ENCODE measurements around the gene BICRA. TPM values are rescaled to one million over a fixed set of nuclear protein-coding genes. Genes with fewer than 3 reads are reported as not detected.

Gene BICRA
- total RNA-seq, 1 donor from 2014 or later = 7.8 TPM

DNA sequence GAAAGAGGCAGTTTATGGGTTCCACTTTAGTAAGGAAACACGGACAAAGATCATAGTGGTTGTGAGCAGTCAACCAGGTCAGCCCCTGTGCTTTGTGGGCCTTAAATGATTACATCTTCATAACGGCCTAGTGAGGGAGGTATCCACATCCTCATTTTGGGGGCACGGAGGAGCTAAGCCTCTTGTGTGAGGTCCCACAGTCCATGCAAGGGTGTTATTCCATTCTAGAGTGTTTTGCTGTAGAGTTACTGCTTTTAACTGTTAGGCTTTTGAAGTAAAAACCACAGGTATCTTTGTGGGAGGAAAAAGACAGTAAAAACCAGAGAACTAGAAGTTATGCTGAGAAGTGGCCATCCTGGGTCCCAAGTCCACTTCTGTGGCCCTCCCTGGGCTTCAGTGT, 140.4 kb downstream of the BICRA start:
- Histone ChIP-seq H3K9me3 (replicated peaks) (no peaks in the 10 kb centered on the region), H3K4me1 (peaks cover 33% of the 10 kb centered on the region), H3K36me3 (peaks cover 72% of the 10 kb centered on the region), H3K27ac (replicated peaks) (no peak overlapping the region), H3K27me3 (ENCODE audit: low read depth) (no peaks in the 10 kb centered on the region), H3K4me3 (no peak overlapping the region)
- no peak for DNase-seq
- intact Hi-C loops (cut with micrococcal nuclease) = no loop called here
- TF ChIP-seq, protein P1, sequence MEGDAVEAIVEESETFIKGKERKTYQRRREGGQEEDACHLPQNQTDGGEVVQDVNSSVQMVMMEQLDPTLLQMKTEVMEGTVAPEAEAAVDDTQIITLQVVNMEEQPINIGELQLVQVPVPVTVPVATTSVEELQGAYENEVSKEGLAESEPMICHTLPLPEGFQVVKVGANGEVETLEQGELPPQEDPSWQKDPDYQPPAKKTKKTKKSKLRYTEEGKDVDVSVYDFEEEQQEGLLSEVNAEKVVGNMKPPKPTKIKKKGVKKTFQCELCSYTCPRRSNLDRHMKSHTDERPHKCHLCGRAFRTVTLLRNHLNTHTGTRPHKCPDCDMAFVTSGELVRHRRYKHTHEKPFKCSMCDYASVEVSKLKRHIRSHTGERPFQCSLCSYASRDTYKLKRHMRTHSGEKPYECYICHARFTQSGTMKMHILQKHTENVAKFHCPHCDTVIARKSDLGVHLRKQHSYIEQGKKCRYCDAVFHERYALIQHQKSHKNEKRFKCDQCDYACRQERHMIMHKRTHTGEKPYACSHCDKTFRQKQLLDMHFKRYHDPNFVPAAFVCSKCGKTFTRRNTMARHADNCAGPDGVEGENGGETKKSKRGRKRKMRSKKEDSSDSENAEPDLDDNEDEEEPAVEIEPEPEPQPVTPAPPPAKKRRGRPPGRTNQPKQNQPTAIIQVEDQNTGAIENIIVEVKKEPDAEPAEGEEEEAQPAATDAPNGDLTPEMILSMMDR (IDR thresholded peaks at IDR 0.05; ENCODE audit: borderline replicate concordance) = no peak

DNA sequence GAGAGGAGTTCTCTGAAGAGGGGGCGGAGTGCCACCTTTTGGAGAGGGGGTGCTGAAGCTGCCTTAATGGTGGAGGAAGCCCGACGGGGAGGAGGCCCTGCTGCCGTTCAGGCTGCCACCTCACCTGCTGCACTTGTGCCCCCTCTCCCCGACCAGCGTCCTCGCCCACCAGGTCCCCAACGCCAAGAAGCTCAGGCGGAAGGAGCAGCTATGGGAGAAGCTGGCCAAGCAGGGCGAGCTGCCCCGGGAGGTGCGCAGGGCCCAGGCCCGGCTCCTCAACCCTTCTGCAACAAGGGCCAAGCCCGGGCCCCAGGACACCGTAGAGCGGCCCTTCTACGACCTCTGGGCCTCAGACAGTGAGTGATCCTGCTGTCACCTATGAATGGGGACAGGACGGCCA, 141.8 kb downstream of the BICRA start:
- Histone ChIP-seq H3K36me3 (peaks cover 87% of the 10 kb centered on the region), H3K4me1 (peaks cover 21% of the 10 kb centered on the region), H3K9me3 (replicated peaks) (no peaks in the 10 kb centered on the region), H3K4me3 (no peak overlapping the region), H3K27me3 (ENCODE audit: low read depth) (no peaks in the 10 kb centered on the region), H3K27ac (replicated peaks) (no peak overlapping the region)
- TF ChIP-seq, protein P1 (IDR thresholded peaks at IDR 0.05; ENCODE audit: borderline replicate concordance) = no peak
- intact Hi-C loops (cut with micrococcal nuclease) = no loop called here
- DNase-seq = no peak

DNA sequence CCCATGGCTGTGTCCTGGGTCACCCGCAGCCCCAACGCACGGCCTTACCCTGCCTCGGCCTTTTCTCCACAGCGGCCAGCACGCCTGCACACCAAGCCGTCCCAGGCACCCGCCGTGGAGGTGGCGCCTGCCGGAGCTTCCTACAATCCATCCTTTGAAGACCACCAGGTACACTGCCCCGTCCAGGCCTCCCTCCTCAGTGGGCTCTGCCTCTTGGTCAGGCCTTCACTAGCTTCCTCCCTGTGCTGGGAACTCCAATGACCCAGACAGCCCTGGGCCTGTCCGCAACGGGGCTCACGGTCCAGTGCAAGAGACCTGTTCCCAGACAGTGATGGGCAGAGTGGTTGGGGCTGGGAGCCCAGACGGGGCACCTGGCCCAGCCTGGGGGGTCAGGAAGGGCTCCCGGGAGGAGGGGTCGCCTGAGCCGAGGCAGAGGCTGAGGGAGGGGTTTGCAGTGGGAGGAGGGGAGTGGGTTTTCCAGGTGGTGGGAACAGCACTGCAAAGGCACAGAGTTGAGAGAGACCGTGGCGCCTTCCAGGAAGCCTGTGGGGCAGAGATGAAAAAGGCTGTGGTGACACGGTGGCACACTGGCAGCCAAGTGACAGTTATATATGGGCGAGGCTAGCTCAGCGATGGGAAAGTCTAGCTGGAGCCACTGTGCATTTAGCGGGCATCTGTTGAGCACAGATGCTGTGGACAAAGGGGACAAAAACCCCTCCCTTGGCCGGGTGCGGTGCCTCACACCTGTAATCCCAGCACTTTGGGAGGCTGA, 143.7 kb downstream of the BICRA start:
- intact Hi-C loops (cut with micrococcal nuclease) = no loop called here
- Histone ChIP-seq H3K4me1 (peaks cover 7% of the 10 kb centered on the region), H3K27ac (replicated peaks) (no peak overlapping the region), H3K4me3 (no peak overlapping the region), H3K36me3 (peaks cover 98% of the 10 kb centered on the region), H3K27me3 (ENCODE audit: low read depth) (no peaks in the 10 kb centered on the region), H3K9me3 (replicated peaks) (no peaks in the 10 kb centered on the region)
- TF ChIP-seq, protein P1 (IDR thresholded peaks at IDR 0.05; ENCODE audit: borderline replicate concordance) = no peak
- no peak for DNase-seq

Other genes starting within 250 kb of the BICRA start
- gene MEIS3, start 189.6 kb upstream of the BICRA start, total RNA-seq = 3.2 TPM
- gene SLC8A2, start 137.2 kb upstream of the BICRA start, total RNA-seq = 0.30 TPM
- 10.9 TPM for gene KPTN, start 124.9 kb upstream of the BICRA start, total RNA-seq
- gene NAPA, start 94.1 kb upstream of the BICRA start, total RNA-seq = 120 TPM
- gene ZNF541, start 36.0 kb upstream of the BICRA start, total RNA-seq = 0.99 TPM
- 48.2 TPM for gene EHD2, start 104.3 kb downstream of the BICRA start, total RNA-seq
- gene NOP53, start 136.4 kb downstream of the BICRA start, total RNA-seq = 169 TPM
- gene SELENOW, start 169.6 kb downstream of the BICRA start, total RNA-seq = 1,019 TPM
- not detected for gene TPRX1, start 195.4 kb downstream of the BICRA start, total RNA-seq
- not detected for gene CRX, start 212.8 kb downstream of the BICRA start, total RNA-seq

Data from left ventricle myocardium inferior (tissue), 1 donor.